Neural progenitor cell (in vitro differentiated cells): ENCODE measurements around the gene MAML3.

Source experiments
- CTCF ChIP-seq: fragments of 200-600 bp; sonication (generic); IDR thresholded peaks from 2 replicates; pipeline ENCODE4 v1.5.1; 2017; ENCODE audit warnings: antibody characterized with exemption, mild to moderate bottlenecking
- EZH2 ChIP-seq: fragments of 200-600 bp; sonication (generic); IDR thresholded peaks from 2 replicates; pipeline ENCODE4 v1.6.1; 2017; ENCODE audit warnings: antibody characterized with exemption, mild to moderate bottlenecking, moderate library complexity

GRCh38 chr4:139973616-139974015 is 180.4 kb downstream of the MAML3 start:
- TF ChIP-seq CTCF (no peak), EZH2 (no peak)
